HG03103 (cell line): ENCODE data around the gene PAX8.

Source experiments
- ATAC-seq: cut with Tn5 transposase; IDR thresholded peaks from one replicate; pipeline ENCODE4 v1.9.1; 2021; ENCODE audit warnings: low read depth; ENCODE audit not compliant: unreplicated experiment

PAX8 gene

DNA sequence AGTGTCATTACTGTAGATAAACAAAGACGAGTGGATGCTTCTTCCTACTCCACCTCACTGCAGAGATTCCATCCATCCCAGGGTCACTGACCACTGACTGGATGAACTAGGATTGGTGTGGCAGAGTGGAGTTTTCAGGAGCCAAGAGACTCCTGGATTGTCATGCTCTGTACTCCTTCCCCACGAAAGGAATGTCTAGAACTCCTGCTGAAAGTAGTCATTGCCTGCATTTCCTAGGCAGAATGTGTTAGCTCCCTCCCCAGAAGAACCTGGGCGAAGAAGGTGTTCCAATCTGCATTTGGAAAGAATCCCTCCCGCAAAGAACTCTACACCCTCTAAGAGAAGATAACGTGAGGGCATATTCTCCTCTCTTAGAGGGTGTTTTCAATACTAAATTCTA, 6.2 kb downstream of the PAX8 start:
- ATAC-seq = no peak

- no peak for ATAC-seq
Measured at GRCh38 chr2:113268621-113269360, 9.9 kb downstream of the PAX8 start.

DNA sequence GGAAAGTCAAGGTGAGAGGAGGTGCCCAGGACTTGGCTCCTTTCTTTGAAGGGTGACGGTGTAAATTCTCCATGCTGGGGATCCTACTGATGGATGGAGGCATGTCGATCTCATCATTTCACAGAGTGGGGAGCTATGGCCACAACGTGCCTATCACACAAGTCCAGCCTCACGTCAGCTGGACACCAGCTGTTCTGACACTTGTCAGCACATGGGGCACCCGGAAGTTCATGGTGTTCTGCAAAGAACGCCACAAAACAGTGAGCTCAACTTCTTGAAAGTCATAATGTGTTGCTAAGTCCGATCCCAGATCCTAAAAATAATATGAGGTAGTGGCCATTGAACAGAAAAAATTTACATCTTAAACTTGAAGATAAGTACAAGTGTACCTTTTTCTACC, 12.3 kb downstream of the PAX8 start:
- ATAC-seq = no peak

GRCh38 chr2:113264713-113265403, 13.9 kb downstream of the PAX8 start:
- ATAC-seq = no peak

GRCh38 chr2:113263546-113263945, 15.2 kb downstream of the PAX8 start:
- no peak for ATAC-seq

DNA sequence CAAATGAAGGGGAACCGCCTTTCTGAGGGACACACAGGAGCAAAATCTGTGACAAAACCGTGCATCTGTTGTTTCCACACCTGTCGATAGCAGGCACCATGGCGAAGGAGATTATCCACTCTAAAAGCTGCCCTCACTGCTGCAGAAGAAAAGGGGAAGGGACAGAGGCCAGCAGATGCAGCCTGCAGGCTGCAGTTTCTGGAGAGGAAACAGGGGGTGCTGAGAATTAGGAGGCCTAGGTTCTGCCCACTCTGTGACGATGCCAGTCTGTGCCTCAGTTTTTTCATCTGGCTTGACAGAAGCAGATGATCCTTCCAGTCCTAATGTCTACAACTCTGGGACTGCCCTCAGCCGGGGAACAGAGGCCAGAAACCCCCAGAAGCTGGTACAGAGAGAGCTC, 17.7 kb downstream of the PAX8 start:
- no peak for ATAC-seq

DNA sequence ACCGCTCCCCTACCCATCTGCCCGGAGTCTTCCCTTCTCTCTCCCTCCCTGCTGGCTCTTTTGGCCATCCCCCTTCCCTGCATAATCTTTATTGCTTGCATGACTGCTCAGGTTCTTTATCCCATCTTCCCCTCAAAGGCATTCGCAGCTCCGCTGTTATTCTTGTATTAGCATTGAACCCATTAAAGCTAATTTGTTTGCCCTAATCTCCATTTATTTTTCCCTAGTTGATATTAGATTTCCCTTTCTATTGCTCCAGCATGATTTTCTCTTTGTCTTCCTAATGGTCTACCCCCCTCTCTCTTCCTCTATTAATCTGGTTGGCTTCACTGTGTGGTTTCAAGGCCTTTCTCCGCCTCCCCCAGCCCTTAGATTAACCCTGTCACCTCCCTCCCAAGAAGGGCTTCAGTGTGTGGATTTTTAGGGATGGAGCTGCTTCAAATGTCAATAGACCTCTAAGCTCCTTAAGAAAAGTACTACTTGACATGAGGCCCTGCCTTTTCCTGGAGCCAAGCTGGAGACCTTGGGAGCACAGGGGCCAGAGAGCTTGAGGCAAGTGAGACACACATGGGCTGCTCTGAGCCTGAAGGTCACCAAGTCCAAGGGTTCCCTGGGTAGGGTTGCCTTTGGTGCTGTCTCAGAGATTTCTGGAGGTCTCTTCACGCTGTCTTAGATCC, 20.1 kb downstream of the PAX8 start:
- ATAC-seq = no peak

- no peak for ATAC-seq
Measured at GRCh38 chr2:113257516-113258264, 21.0 kb downstream of the PAX8 start.

- no peak for ATAC-seq
Measured at GRCh38 chr2:113255140-113256070, 23.3 kb downstream of the PAX8 start.

DNA sequence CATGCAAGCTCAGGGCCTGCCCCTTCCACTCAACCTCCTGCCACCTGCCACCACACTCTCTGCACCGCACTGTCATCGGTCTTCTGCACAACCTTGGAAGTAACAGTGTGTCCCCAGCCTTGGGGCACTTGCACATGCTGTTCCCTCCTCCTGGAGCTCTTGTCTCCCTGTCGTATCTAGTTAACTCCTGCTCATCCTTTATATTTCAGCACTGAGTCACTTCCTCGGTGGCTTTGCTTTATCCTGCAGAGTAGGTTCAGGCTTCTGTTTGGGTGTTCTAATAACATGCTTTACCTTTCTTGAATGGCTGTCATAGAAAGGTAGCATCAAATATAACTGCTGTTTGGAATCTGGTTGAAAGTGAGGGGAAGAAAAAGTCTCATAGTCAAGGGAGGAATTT, 25.3 kb downstream of the PAX8 start:
- no peak for ATAC-seq

DNA sequence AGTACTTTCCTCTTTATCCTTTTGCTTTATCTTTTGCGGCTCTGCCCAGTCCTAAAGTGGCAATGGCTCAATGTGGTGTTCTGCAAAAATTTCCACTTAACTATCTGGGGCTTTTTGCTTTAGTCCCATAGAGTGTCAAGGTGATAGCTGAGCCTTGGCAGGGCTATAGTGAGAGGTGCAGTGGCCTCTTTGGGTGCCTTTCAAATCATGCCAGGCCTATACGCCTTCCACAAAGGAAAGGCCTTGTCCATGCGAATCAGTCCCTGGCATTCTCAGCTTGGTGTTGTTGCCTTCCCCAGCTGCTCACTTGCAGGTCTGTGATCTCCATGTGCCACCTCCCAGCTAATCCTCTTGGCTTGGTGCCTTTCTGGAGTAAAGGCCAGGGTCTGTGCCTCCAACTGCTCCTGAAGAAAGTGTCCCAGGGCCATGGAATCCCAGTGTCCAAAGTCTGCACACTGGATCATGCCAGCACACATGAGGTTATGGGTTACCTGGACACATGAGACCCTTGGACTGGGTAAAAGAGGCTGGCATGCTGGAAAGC, 26.6 kb downstream of the PAX8 start:
- no peak for ATAC-seq

- ATAC-seq = no peak
Measured at GRCh38 chr2:113251118-113251517, 27.6 kb downstream of the PAX8 start.

DNA sequence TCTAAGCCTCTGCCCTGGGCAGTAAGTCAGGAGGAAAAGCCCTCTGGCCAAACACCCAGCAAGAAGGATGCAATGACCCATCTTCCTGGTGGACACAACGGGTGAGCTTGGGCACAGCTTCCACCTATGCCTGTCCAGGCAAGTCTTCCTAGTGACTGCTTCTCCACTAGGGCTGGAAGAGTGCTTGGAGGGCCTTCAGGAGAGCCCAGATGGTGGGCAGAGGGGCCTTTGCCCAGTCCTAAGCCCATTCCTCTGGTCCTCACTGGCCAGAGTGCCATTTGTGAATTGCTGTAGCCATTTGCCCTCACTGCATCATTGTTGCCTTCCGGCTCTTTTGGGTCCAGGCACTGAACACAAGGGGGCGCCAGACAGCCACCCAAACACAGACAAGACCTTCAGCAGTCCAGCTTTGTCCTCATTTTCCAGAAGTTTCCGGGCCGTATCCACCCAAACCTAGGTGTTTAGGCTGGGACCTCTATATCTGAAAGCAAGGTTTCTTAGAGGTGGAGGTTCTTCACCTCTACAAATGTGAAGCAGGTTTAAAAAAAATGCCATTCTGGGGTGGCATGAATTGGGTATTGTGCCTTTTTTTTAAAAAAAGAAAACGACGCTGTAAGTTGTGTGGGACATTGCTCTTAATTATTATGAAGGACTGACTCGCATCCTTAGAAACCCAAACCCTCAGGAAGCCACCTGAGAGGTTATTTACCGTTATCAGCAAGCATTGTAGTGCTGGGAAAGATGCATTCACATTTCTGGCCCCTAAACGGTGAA, 29.5 kb downstream of the PAX8 start:
- ATAC-seq = peak; percentile 77

- no peak for ATAC-seq
Measured at GRCh38 chr2:113246606-113247005, 32.1 kb downstream of the PAX8 start.

- ATAC-seq = no peak
Measured at GRCh38 chr2:113245276-113245711, 33.4 kb downstream of the PAX8 start.

GRCh38 chr2:113242327-113242726, 36.4 kb downstream of the PAX8 start:
- ATAC-seq = no peak

DNA sequence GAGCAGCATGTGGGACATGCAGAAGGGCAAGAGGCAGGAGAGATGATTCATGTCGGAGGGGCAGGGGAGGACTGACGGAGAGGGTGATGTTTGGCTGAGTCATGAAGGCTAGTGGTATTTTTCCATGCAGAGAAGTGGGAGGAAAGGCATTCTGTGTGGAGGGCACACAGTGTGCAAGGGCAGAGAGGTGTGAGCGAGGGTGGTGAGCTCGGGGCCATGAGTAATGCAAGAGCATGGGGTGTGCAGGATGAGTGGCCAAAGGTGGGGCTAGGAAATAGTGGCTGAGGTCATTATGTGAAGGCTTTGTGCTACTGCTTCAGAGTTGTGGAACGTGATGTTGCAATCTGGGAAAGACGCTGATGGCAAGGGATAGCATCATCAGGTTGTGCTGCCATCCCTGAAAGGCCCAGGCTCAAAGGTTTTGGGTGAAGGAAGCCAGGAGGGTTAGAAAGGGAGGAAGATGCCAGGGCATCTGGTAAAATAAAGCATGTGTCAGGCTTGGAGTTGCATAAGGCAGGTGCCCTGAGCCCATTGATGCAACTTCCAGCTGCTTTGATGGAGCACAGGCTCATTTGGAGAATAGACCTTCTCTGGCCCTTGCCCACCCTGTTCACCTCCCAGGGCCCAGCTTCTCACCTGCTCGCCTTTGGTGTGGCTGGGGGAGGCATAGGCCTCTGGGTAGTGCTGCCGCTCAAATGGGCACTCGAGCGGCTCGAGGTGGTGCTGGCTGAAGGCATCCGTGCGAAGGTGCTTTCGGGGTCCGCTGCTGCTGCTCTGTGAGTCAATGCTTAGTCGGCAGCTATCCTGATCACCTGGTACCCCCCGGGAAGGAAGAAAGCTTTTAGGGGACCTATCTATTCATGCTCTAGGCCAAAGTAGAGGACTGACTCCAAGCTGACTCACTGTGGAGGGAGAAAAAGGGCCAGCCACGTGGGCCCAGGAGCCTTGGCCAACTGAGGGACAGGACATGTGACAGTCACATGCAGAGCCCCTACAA, 37.5 kb downstream of the PAX8 start:
- ATAC-seq = no peak
